ENCODE data around the gene SNX5. TPM values are rescaled to one million over a fixed set of nuclear protein-coding genes. Genes with fewer than 3 reads are reported as not detected.

The SNX5 gene
- total and polyA plus RNA-seq, 2 donors (not counting 1 experiment from before 2014, with no cell fraction given) = 97.8 to 128 TPM

- no peaks in the 10 kb centered on the region for H3K27me3 Mint-ChIP-seq
- peaks cover 0 to 4% (median 0%) of the 10 kb centered on the region in 3 donors for H3K9me3 ChIP-seq (ENCODE audit: control extremely low read depth in 1 of 3, control insufficient read depth in 2 of 3, insufficient read depth in 1 of 3, low read length in 2 of 3)
- peak overlapping the region; percentile 57 for H2AFZ ChIP-seq (ENCODE audit: insufficient read depth, low read depth, low read length, poor library complexity, severe bottlenecking)
- TF ChIP-seq CTCF (IDR thresholded peaks at IDR 0.05) = no peak
- TF ChIP-seq EZH2 (IDR thresholded peaks at IDR 0.05; ENCODE audit: borderline replicate concordance, insufficient read depth, low read depth, low read length, poor library complexity, severe bottlenecking) = no peak
- H3K4me3 Mint-ChIP-seq = peak overlapping the region; percentile 96
- peak overlapping the region; percentile 93 for H3K9ac ChIP-seq (ENCODE audit: low read length)
- POLR2A ChIA-PET = interaction anchor here (0.7 to 2.2 kb wide), 6 partner anchors 9 to 283 kb away, joined by 3 to 10 read pairs (median 8); partner anchors contain the start of gene RRBP1
- H3K4me3 ChIP-seq (ENCODE audit: control extremely low read depth in 1 of 5, extremely low read depth in 1 of 5, insufficient read depth in 1 of 5, low read depth in 2 of 5, low read length in 4 of 5) = peak overlapping the region; percentile 76 to 99 (median 93)
- H3K36me3 ChIP-seq (replicated peaks in 1 of 2; ENCODE audit: control extremely low read depth in 1 of 2, control insufficient read depth in 1 of 2, extremely low read depth in 1 of 2, insufficient read depth in 2 of 2, low read length in 1 of 2) = peaks cover 0 to 6% of the 10 kb centered on the region in 2 experiments
- H3K9me3 Mint-ChIP-seq (ENCODE audit: insufficient read depth) = no peaks in the 10 kb centered on the region
- CTCF ChIA-PET = interaction anchor here (0.6 to 7.5 kb wide), 13 partner anchors 8 to 460 kb away, joined by 3 to 54 read pairs (median 5); partner anchors contain the start of gene RRBP1
- peaks cover 85% of the 10 kb centered on the region for H3K79me2 ChIP-seq (ENCODE audit: control insufficient read depth, insufficient read depth, low read length)
- H3K4me1 Mint-ChIP-seq = peaks cover 78% of the 10 kb centered on the region
- intact Hi-C loops (cut with micrococcal nuclease) = loop anchor here (5.0 to 10.0 kb wide), 4 partner anchors 110 to 1952 kb away; partner anchors contain the start of genes DZANK1 and POLR3F
- peak overlapping the region; percentile 80 for H3K4me2 ChIP-seq (replicated peaks; ENCODE audit: low read depth, low read length, poor library complexity, severe bottlenecking)
- H4K20me1 ChIP-seq (ENCODE audit: control insufficient read depth, insufficient read depth, low read length, poor library complexity, severe bottlenecking) = no peaks in the 10 kb centered on the region
- ATAC-seq (ENCODE audit: low read depth) (no peak), DNase-seq (no peak)
- WGBS (ENCODE audit: insufficient coverage) = 0% methylated on average over 1 of the region's 9 CpGs
- H3K27ac Mint-ChIP-seq = peak overlapping the region; percentile 89
- peaks cover 60 to 68% of the 10 kb centered on the region in 2 donors for H3K4me1 ChIP-seq (ENCODE audit: control insufficient read depth in 2 of 2, insufficient read depth in 2 of 2, low read length in 2 of 2)
- H3K27ac ChIP-seq (ENCODE audit: low read length in 2 of 2) = peak overlapping the region; percentile 96 to 97
- H3K27me3 ChIP-seq (replicated peaks in 1 of 4; ENCODE audit: control extremely low read depth in 1 of 4, control insufficient read depth in 3 of 4, insufficient read depth in 4 of 4, low read length in 3 of 4) = no peaks in the 10 kb centered on the region
Measured at GRCh38 chr20:17965042-17965697, 3.4 kb downstream of the SNX5 start.

- intact Hi-C loops (cut with micrococcal nuclease) = loop anchor here (5.0 to 10.0 kb wide), 4 partner anchors 110 to 1953 kb away; partner anchors contain the start of genes DZANK1 and POLR3F
- H3K4me1 ChIP-seq (ENCODE audit: control insufficient read depth in 2 of 2, insufficient read depth in 2 of 2, low read length in 2 of 2) = peaks cover 65 to 74% of the 10 kb centered on the region in 2 donors
- 62% methylated on average over 2 of the region's 3 CpGs for WGBS (ENCODE audit: insufficient coverage)
Measured at GRCh38 chr20:17964632-17965031, 4.0 kb downstream of the SNX5 start.

More at GRCh38 chr20:17964632-17965031, 4.0 kb downstream of the SNX5 start:
- POLR2A ChIA-PET = interaction anchor here (2.2 kb wide), 1 partner anchor 282 kb away, joined by 10 read pairs; the partner anchor contains the start of gene RRBP1
- Histone ChIP-seq H3K27ac (ENCODE audit: low read length in 2 of 2) (peak overlapping the region; percentile 96 to 97), H3K27me3 (replicated peaks in 1 of 4; ENCODE audit: control extremely low read depth in 1 of 4, control insufficient read depth in 3 of 4, insufficient read depth in 4 of 4, low read length in 3 of 4) (no peaks in the 10 kb centered on the region), H4K20me1 (ENCODE audit: control insufficient read depth, insufficient read depth, low read length, poor library complexity, severe bottlenecking) (no peaks in the 10 kb centered on the region), H3K9ac (ENCODE audit: low read length) (peak overlapping the region; percentile 93), H3K79me2 (ENCODE audit: control insufficient read depth, insufficient read depth, low read length) (peaks cover 87% of the 10 kb centered on the region), H3K4me3 (ENCODE audit: control extremely low read depth in 1 of 5, extremely low read depth in 1 of 5, insufficient read depth in 1 of 5, low read depth in 2 of 5, low read length in 4 of 5) (peak overlapping the region in 3 of 5 experiments; percentile 87 to 99 (median 97)), H3K36me3 (replicated peaks in 1 of 2; ENCODE audit: control extremely low read depth in 1 of 2, control insufficient read depth in 1 of 2, extremely low read depth in 1 of 2, insufficient read depth in 2 of 2, low read length in 1 of 2) (peaks cover 0 to 6% of the 10 kb centered on the region in 2 experiments), H2AFZ (ENCODE audit: insufficient read depth, low read depth, low read length, poor library complexity, severe bottlenecking) (peak overlapping the region; percentile 57), H3K9me3 (ENCODE audit: control extremely low read depth in 1 of 3, control insufficient read depth in 2 of 3, insufficient read depth in 1 of 3, low read length in 2 of 3) (peaks cover 0 to 6% (median 0%) of the 10 kb centered on the region in 3 donors), H3K4me2 (replicated peaks; ENCODE audit: low read depth, low read length, poor library complexity, severe bottlenecking) (peak overlapping the region; percentile 80)
- Mint-ChIP-seq H3K9me3 (ENCODE audit: insufficient read depth) (no peaks in the 10 kb centered on the region), H3K4me1 (peaks cover 78% of the 10 kb centered on the region), H3K27ac (peak overlapping the region; percentile 89), H3K4me3 (peak overlapping the region; percentile 96), H3K27me3 (no peaks in the 10 kb centered on the region)
- TF ChIP-seq CTCF (IDR thresholded peaks at IDR 0.05) (no peak), EZH2 (IDR thresholded peaks at IDR 0.05; ENCODE audit: borderline replicate concordance, insufficient read depth, low read depth, low read length, poor library complexity, severe bottlenecking) (no peak)
- DNase-seq = no peak
- no peak for ATAC-seq (ENCODE audit: low read depth)
- CTCF ChIA-PET = interaction anchor here (1.3 to 7.5 kb wide), 10 partner anchors 7 to 282 kb away, joined by 3 to 54 read pairs (median 8); partner anchors contain the start of gene RRBP1
